ENCODE results near the gene ZP4.

ZP4 gene

GRCh38 chr1:237890822-237891221 is at the start of gene ZP4:
ZP4 (minus strand) TSS chr1:237890922; CDS start chr1:237890635, 287 bp downstream.
- no peak for DNase-seq (ENCODE audit: low read depth in 2 of 2)

GRCh38 chr1:237938553-237938952 is 47.8 kb upstream of the ZP4 start:
- DNase-seq (ENCODE audit: low read depth in 2 of 2) = no peak

GRCh38 chr1:237938068-237938467 is 47.3 kb upstream of the ZP4 start:
- no peak for DNase-seq (ENCODE audit: low read depth in 2 of 2)

- DNase-seq (ENCODE audit: low read depth in 2 of 2) = no peak
Measured at GRCh38 chr1:237932816-237933215, 42.1 kb upstream of the ZP4 start.

GRCh38 chr1:237931581-237931980 is 40.9 kb upstream of the ZP4 start:
- no peak for DNase-seq (ENCODE audit: low read depth in 2 of 2)

- DNase-seq (ENCODE audit: low read depth in 2 of 2) = no peak
Measured at GRCh38 chr1:237927198-237927597, 36.5 kb upstream of the ZP4 start.

- DNase-seq (ENCODE audit: low read depth in 2 of 2) = no peak
Measured at GRCh38 chr1:237921306-237921705, 30.6 kb upstream of the ZP4 start.

GRCh38 chr1:237913345-237913744 is 22.6 kb upstream of the ZP4 start:
- no peak for DNase-seq (ENCODE audit: low read depth in 2 of 2)

- no peak for DNase-seq (ENCODE audit: low read depth in 2 of 2)
Measured at GRCh38 chr1:237911911-237912310, 21.2 kb upstream of the ZP4 start.

- no peak for DNase-seq (ENCODE audit: low read depth in 2 of 2)
Measured at GRCh38 chr1:237910834-237911233, 20.1 kb upstream of the ZP4 start.

- no peak for DNase-seq (ENCODE audit: low read depth in 2 of 2)
Measured at GRCh38 chr1:237903961-237904360, 13.2 kb upstream of the ZP4 start.

GRCh38 chr1:237902960-237903743 is 12.4 kb upstream of the ZP4 start:
- no peak for DNase-seq (ENCODE audit: low read depth in 2 of 2)

- DNase-seq (ENCODE audit: low read depth in 2 of 2) = no peak
Measured at GRCh38 chr1:237901299-237901934, 10.7 kb upstream of the ZP4 start.

GRCh38 chr1:237895630-237896029 is 4.9 kb upstream of the ZP4 start:
- no peak for DNase-seq (ENCODE audit: low read depth in 2 of 2)

GRCh38 chr1:237894131-237894530 is 3.4 kb upstream of the ZP4 start:
- no peak for DNase-seq (ENCODE audit: low read depth in 2 of 2)

- DNase-seq (ENCODE audit: low read depth in 2 of 2) = no peak
Measured at GRCh38 chr1:237891979-237892378, 1.3 kb upstream of the ZP4 start.

- DNase-seq (ENCODE audit: low read depth in 2 of 2) = no peak
Measured at GRCh38 chr1:237891266-237891665, 544 bp upstream of the ZP4 start.

- no peak for DNase-seq (ENCODE audit: low read depth in 2 of 2)
Measured at GRCh38 chr1:237890416-237890815, 306 bp downstream of the ZP4 start.

GRCh38 chr1:237888143-237888542 is 2.6 kb downstream of the ZP4 start:
- DNase-seq (ENCODE audit: low read depth in 2 of 2) = no peak

GRCh38 chr1:237887542-237887941 is 3.2 kb downstream of the ZP4 start:
- DNase-seq (ENCODE audit: low read depth in 2 of 2) = no peak

GRCh38 chr1:237884237-237884636 is 6.5 kb downstream of the ZP4 start:
- DNase-seq (ENCODE audit: low read depth in 2 of 2) = no peak

GRCh38 chr1:237879195-237879594 is 11.5 kb downstream of the ZP4 start:
- DNase-seq (ENCODE audit: low read depth in 2 of 2) = no peak

GRCh38 chr1:237878406-237878805 is 12.3 kb downstream of the ZP4 start:
- DNase-seq (ENCODE audit: low read depth in 2 of 2) = no peak

Measured in stimulated activated CD4-positive, alpha-beta T cell treated with anti-CD3 and anti-CD28 coated beads, Interleukin-1b, Interleukin-23, amount 100 ng/mL, for 1 hour (primary cell).